ENCODE results near the gene IFT80.
A peak's percentile ranks its signal among the peaks of the same experiment; 100 is the strongest.
"Not testable (repeated sequence)": the region's sequence is repeated elsewhere in the genome, so short reads cannot be mapped to it uniquely, and the experiment has no call there.

Gene IFT80

GRCh38 chr3:160355826-160356225, 43.2 kb downstream of the IFT80 start:
- H3K9me3 ChIP-seq (ENCODE audit: insufficient read depth, low read depth, low read length), result no peaks in the 10 kb centered on the region
- no peak overlapping the region for H3K27ac ChIP-seq (ENCODE audit: low read depth, low read length)
- peaks cover 25% of the 10 kb centered on the region for H3K36me3 ChIP-seq (ENCODE audit: insufficient read depth, low read length)
- H3K27me3 ChIP-seq (ENCODE audit: insufficient read depth, low read length), result no peaks in the 10 kb centered on the region
- no peaks in the 10 kb centered on the region for H3K4me1 ChIP-seq (ENCODE audit: insufficient read depth, low read length)
- H3K4me3 ChIP-seq (ENCODE audit: low read length), result no peak overlapping the region
- WGBS, result 82% methylated on average over 2 of the region's 4 CpGs
- H3K9ac ChIP-seq (ENCODE audit: low read depth, low read length), result no peak overlapping the region

DNA sequence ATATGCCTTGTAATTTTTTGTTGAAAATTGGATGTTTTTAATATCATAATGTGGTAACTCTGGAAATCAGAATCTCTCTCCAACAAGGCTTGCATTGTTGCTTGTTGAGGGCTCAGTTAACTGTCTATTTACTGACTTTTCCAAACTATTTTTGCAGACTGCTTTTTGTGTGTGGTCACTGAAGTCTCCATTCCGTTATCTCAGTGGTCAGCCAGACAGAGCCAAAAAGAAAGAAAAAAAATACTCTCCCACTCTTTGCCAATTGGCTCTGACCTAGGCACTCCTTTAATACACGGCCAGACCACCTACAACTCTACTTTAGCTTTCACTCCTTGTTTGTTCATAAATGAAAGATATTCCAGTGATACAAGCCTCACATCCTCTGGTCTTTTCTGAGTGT, 52.5 kb downstream of the IFT80 start:
- Histone ChIP-seq H3K27me3 (ENCODE audit: insufficient read depth, low read length) (no peaks in the 10 kb centered on the region), H3K27ac (ENCODE audit: low read depth, low read length) (no peak overlapping the region), H3K4me1 (ENCODE audit: insufficient read depth, low read length) (no peaks in the 10 kb centered on the region), H3K36me3 (ENCODE audit: insufficient read depth, low read length) (peaks cover 3% of the 10 kb centered on the region; the same call in 1 of the 2 replicates), H3K4me3 (ENCODE audit: low read length) (no peak overlapping the region), H3K9ac (ENCODE audit: low read depth, low read length) (no peak overlapping the region), H3K9me3 (ENCODE audit: insufficient read depth, low read depth, low read length) (no peaks in the 10 kb centered on the region)
- 85% methylated on average over 2 of the region's 2 CpGs for WGBS

DNA sequence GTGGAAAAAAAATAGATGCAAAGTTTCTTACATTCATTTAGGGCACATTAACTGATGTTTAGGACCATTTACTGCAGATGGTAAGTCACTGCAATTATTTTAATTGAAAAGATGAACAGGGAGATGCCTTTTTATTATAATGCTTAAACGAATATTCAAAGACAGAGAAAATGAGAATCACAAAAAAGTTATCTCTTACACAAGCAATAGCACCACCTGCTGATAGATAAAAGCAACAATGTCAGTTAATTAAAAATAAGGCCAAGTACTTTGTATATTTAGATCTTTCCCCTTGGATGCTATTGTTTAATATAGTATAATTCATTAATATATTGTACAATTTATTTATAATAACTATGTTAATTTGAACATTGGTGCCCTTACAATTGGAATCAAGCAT, 55.9 kb downstream of the IFT80 start:
- no peaks in the 10 kb centered on the region for H3K36me3 ChIP-seq (ENCODE audit: insufficient read depth, low read length)
- no peak overlapping the region for H3K4me3 ChIP-seq (ENCODE audit: low read length)
- no peak overlapping the region for H3K9ac ChIP-seq (ENCODE audit: low read depth, low read length)
- no peaks in the 10 kb centered on the region for H3K27me3 ChIP-seq (ENCODE audit: insufficient read depth, low read length)
- no peak overlapping the region for H3K27ac ChIP-seq (ENCODE audit: low read depth, low read length)
- 0 out of 2 replicates have a peak, but pooled peaks cover 2% of the 10 kb centered on the region for H3K9me3 ChIP-seq (ENCODE audit: insufficient read depth, low read depth, low read length)
- no peaks in the 10 kb centered on the region for H3K4me1 ChIP-seq (ENCODE audit: insufficient read depth, low read length)
- no CpG with 5 or more reads among the region's 1 CpG for WGBS

DNA sequence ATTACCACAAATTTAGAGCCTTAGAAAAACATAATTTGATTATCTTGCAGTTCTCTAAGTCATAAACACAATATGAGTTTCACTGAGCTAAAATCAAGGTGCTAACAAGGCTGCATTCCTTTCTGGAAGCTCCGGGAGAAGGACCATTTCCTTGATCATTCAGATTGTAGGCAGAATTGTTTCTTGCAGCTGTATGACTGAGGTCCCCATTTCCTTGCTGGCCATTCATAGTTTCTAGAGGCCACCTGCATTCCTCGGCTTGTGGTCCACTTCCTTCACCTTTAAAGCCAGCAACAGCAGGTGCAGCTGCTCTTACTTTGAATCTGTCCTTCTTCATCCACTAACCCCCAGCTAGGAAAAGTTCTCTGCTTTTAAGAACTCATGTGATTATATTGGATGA, 58.7 kb downstream of the IFT80 start:
- peak overlapping the region; percentile 45; the same call in 1 of the 2 replicates for H3K27ac ChIP-seq (ENCODE audit: low read depth, low read length)
- 90% methylated on average over 2 of the region's 2 CpGs for WGBS
- 0 out of 2 replicates have a peak, but pooled peaks cover 2% of the 10 kb centered on the region for H3K9me3 ChIP-seq (ENCODE audit: insufficient read depth, low read depth, low read length)
- no peaks in the 10 kb centered on the region for H3K36me3 ChIP-seq (ENCODE audit: insufficient read depth, low read length)
- H3K9ac ChIP-seq (ENCODE audit: low read depth, low read length), result no peak overlapping the region
- no peaks in the 10 kb centered on the region for H3K4me1 ChIP-seq (ENCODE audit: insufficient read depth, low read length)
- no peak overlapping the region for H3K4me3 ChIP-seq (ENCODE audit: low read length)
- no peaks in the 10 kb centered on the region for H3K27me3 ChIP-seq (ENCODE audit: insufficient read depth, low read length)

DNA sequence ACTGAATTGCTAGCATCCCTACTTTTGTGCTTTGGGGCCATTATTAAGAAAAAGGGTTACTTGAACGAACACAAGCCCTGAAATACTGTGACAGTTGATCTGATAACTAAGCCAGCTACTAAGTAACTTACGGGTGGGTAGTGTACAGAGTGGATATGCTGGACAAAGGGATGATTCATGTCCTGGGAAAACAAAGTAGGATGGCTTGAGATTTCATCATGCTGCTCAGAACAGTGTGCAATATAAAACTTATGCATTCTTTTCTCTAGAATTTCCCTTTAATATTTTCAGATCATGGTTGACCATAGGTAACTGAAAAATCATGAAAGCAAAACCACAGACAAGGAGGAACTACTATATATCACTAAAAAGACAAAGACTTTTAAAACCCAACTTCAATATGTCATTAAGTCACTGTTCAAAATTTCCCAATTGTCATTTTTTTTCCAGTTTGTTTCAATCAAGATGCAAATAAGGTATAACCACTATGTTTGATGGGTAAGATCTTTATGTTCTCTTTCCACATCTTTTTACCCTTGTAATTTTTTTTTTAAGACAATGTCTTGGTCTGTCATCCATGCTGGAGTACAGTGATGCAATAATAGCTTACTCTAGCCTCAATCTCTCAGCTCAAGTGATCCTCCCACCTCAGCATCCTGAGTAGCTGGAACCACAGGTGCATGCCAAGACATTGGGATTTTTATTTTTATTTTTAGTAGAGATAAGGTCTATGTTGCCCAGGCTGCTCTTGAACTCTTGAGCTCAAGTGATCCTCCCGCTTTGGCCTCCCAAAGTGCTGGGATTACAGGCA, 67.7 kb downstream of the IFT80 start:
- Histone ChIP-seq H3K27ac (ENCODE audit: low read depth, low read length) (no peak overlapping the region), H3K9ac (ENCODE audit: low read depth, low read length) (no peak overlapping the region), H3K4me3 (ENCODE audit: low read length) (no peak overlapping the region), H3K27me3 (ENCODE audit: insufficient read depth, low read length) (no peaks in the 10 kb centered on the region), H3K9me3 (ENCODE audit: insufficient read depth, low read depth, low read length) (no peaks in the 10 kb centered on the region), H3K4me1 (ENCODE audit: insufficient read depth, low read length) (no peaks in the 10 kb centered on the region), H3K36me3 (ENCODE audit: insufficient read depth, low read length) (no peaks in the 10 kb centered on the region)
- 94% methylated on average over 3 of the region's 3 CpGs for WGBS

GRCh38 chr3:160330690-160331089, 68.3 kb downstream of the IFT80 start:
- no peak overlapping the region for H3K4me3 ChIP-seq (ENCODE audit: low read length)
- no peaks in the 10 kb centered on the region for H3K36me3 ChIP-seq (ENCODE audit: insufficient read depth, low read length)
- H3K9me3 ChIP-seq (ENCODE audit: insufficient read depth, low read depth, low read length), result no peaks in the 10 kb centered on the region
- H3K27ac ChIP-seq (ENCODE audit: low read depth, low read length), result no peak overlapping the region
- H3K4me1 ChIP-seq (ENCODE audit: insufficient read depth, low read length), result no peaks in the 10 kb centered on the region
- H3K27me3 ChIP-seq (ENCODE audit: insufficient read depth, low read length), result no peaks in the 10 kb centered on the region
- H3K9ac ChIP-seq (ENCODE audit: low read depth, low read length), result no peak overlapping the region

- H3K9ac ChIP-seq (ENCODE audit: low read depth, low read length), result no peak overlapping the region
Observed at GRCh38 chr3:160330109-160330508, 68.9 kb downstream of the IFT80 start.

DNA sequence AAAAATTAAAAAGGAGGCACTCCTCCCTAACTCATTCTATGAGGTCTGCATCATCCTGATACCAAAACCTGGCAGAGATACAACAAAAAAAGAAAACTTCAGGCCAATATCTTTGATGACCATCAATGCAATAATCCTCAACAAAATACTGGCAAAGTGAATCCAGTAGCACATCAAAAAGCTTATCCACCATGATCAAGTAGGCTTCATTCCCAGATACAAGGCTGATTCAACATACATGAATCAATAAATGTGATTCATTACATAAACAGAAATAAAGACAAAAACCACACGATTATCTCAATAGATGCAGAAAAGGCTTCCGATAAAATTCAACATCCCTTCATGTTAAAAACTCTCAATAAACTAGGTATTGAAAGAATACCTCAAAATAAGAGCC, 72.7 kb downstream of the IFT80 start:
- not testable (repeated sequence) for H3K9me3 ChIP-seq (ENCODE audit: insufficient read depth, low read depth, low read length); H3K4me1 ChIP-seq (ENCODE audit: insufficient read depth, low read length); H3K27ac ChIP-seq (ENCODE audit: low read depth, low read length); H3K9ac ChIP-seq (ENCODE audit: low read depth, low read length); H3K27me3 ChIP-seq (ENCODE audit: insufficient read depth, low read length); H3K4me3 ChIP-seq (ENCODE audit: low read length); H3K36me3 ChIP-seq (ENCODE audit: insufficient read depth, low read length)
- 83% methylated on average over 2 of the region's 2 CpGs for WGBS

More at GRCh38 chr3:160330109-160330508, 68.9 kb downstream of the IFT80 start:
- 20% methylated on average over 1 of the region's 1 CpG for WGBS
- Histone ChIP-seq H3K4me1 (ENCODE audit: insufficient read depth, low read length) (no peaks in the 10 kb centered on the region), H3K9me3 (ENCODE audit: insufficient read depth, low read depth, low read length) (no peaks in the 10 kb centered on the region), H3K27me3 (ENCODE audit: insufficient read depth, low read length) (no peaks in the 10 kb centered on the region), H3K36me3 (ENCODE audit: insufficient read depth, low read length) (no peaks in the 10 kb centered on the region), H3K4me3 (ENCODE audit: low read length) (no peak overlapping the region), H3K27ac (ENCODE audit: low read depth, low read length) (no peak overlapping the region)

GRCh38 chr3:160321821-160322220, 77.2 kb downstream of the IFT80 start:
- not testable (repeated sequence) for H3K9ac ChIP-seq (ENCODE audit: low read depth, low read length); H3K27ac ChIP-seq (ENCODE audit: low read depth, low read length); H3K9me3 ChIP-seq (ENCODE audit: insufficient read depth, low read depth, low read length); H3K36me3 ChIP-seq (ENCODE audit: insufficient read depth, low read length); H3K4me3 ChIP-seq (ENCODE audit: low read length); H3K4me1 ChIP-seq (ENCODE audit: insufficient read depth, low read length); H3K27me3 ChIP-seq (ENCODE audit: insufficient read depth, low read length)
- WGBS, result no CpG with 5 or more reads among the region's 1 CpG

DNA sequence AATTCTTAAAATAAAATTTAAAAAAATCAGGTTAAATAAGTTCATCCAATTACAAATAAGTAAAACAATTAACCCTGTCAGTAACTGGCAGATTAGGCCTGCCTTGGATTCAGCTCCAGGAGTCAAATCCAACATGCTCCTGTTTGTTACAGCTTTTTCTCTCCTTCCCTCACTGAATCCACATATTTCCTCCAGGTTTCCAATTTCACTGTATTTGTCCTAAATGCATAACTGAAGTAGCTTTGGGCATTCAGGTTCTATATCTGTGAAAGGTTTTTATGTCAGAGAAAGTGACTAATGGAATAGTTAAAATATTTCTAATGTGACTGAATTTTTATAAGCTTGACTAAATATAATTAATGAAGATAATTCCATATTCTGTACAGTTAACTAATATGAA, 79.7 kb downstream of the IFT80 start:
- Histone ChIP-seq H3K4me1 (ENCODE audit: insufficient read depth, low read length) (peaks cover 11% of the 10 kb centered on the region; the same call in 1 of the 2 replicates), H3K27me3 (ENCODE audit: insufficient read depth, low read length) (no peaks in the 10 kb centered on the region), H3K9me3 (ENCODE audit: insufficient read depth, low read depth, low read length) (no peaks in the 10 kb centered on the region), H3K27ac (ENCODE audit: low read depth, low read length) (no peak overlapping the region), H3K4me3 (ENCODE audit: low read length) (no peak overlapping the region), H3K9ac (ENCODE audit: low read depth, low read length) (no peak overlapping the region), H3K36me3 (ENCODE audit: insufficient read depth, low read length) (0 out of 2 replicates have a peak, but pooled peaks cover 3% of the 10 kb centered on the region)

GRCh38 chr3:160314995-160315394, 84.0 kb downstream of the IFT80 start:
- Histone ChIP-seq H3K9me3 (ENCODE audit: insufficient read depth, low read depth, low read length) (no peaks in the 10 kb centered on the region), H3K4me3 (ENCODE audit: low read length) (no peak overlapping the region), H3K27me3 (ENCODE audit: insufficient read depth, low read length) (no peaks in the 10 kb centered on the region), H3K36me3 (ENCODE audit: insufficient read depth, low read length) (0 out of 2 replicates have a peak, but pooled peaks cover 3% of the 10 kb centered on the region), H3K4me1 (ENCODE audit: insufficient read depth, low read length) (peaks cover 12% of the 10 kb centered on the region; the same call in 1 of the 2 replicates), H3K27ac (ENCODE audit: low read depth, low read length) (peak overlapping the region; percentile 48; the same call in 1 of the 2 replicates), H3K9ac (ENCODE audit: low read depth, low read length) (0 out of 2 replicates have a peak overlapping the region, but pooled peaks have one; percentile 16)
